RWPE2 (cell line): ENCODE results near the gene ALK.

Experiments
- ATAC-seq: fragments of 200-7000 bp; cut with Tn5 transposase; 3 replicates; pipeline ENCODE4 v1.9.1; 2021; ENCODE audit warnings: low read depth
- DNase-seq: peaks from one replicate; pipeline ENCODE4 v3.0.0-alpha.2; 2020; ENCODE audit warnings: low spot score
- H3K27ac ChIP-seq: fragments of 450-650 bp; 2 replicates; pipeline ENCODE4 v1.5.1; 2017; ENCODE audit warnings: mild to moderate bottlenecking; ENCODE audit not compliant: poor library complexity, severe bottlenecking
- H3K27me3 ChIP-seq: fragments of 250-450 bp; sonication (Bioruptor Pico); 2 replicates; pipeline ENCODE4 v1.5.1; 2021; ENCODE audit warnings: mild to moderate bottlenecking, moderate library complexity; ENCODE audit not compliant: insufficient read depth, poor library complexity, severe bottlenecking
- H3K36me3 ChIP-seq: fragments of 250-450 bp; sonication (Bioruptor Pico); 2 replicates; pipeline ENCODE4 v1.5.1; 2020; ENCODE audit warnings: low read depth, mild to moderate bottlenecking, moderate library complexity
- H3K4me1 ChIP-seq: fragments of 250-450 bp; sonication (Bioruptor Pico); 2 replicates; pipeline ENCODE4 v1.5.1; 2021; ENCODE audit warnings: mild to moderate bottlenecking, moderate library complexity; ENCODE audit not compliant: insufficient read depth, poor library complexity, severe bottlenecking
- H3K4me3 ChIP-seq: fragments of 250-450 bp; sonication (Bioruptor Pico); 2 replicates; pipeline ENCODE4 v1.5.1; 2021; ENCODE audit warnings: mild to moderate bottlenecking, moderate library complexity; ENCODE audit not compliant: severe bottlenecking
- H3K9me3 ChIP-seq: fragments of 250-450 bp; sonication (Bioruptor Pico); 2 replicates; pipeline ENCODE4 v1.5.1; 2021; ENCODE audit warnings: mild to moderate bottlenecking, moderate library complexity; ENCODE audit not compliant: severe bottlenecking
- TF ChIP-seq, protein P1 (sequence below): fragments of 450-650 bp; IDR thresholded peaks from one replicate; pipeline ENCODE4 v1.5.1; 2017; ENCODE audit warnings: mild to moderate bottlenecking, moderate library complexity; ENCODE audit not compliant: poor library complexity, severe bottlenecking

The ALK gene

GRCh38 chr2:29314816-29315571, 606.4 kb downstream of the ALK start:
- Histone ChIP-seq H3K4me3 (no peak overlapping the region), H3K27ac (no peak overlapping the region), H3K9me3 (no peaks in the 10 kb centered on the region), H3K36me3 (no peaks in the 10 kb centered on the region), H3K27me3 (no peaks in the 10 kb centered on the region), H3K4me1 (peaks cover 7% of the 10 kb centered on the region)
- ATAC-seq (peak; percentile 82), DNase-seq (no peak)
- TF ChIP-seq, protein P1, sequence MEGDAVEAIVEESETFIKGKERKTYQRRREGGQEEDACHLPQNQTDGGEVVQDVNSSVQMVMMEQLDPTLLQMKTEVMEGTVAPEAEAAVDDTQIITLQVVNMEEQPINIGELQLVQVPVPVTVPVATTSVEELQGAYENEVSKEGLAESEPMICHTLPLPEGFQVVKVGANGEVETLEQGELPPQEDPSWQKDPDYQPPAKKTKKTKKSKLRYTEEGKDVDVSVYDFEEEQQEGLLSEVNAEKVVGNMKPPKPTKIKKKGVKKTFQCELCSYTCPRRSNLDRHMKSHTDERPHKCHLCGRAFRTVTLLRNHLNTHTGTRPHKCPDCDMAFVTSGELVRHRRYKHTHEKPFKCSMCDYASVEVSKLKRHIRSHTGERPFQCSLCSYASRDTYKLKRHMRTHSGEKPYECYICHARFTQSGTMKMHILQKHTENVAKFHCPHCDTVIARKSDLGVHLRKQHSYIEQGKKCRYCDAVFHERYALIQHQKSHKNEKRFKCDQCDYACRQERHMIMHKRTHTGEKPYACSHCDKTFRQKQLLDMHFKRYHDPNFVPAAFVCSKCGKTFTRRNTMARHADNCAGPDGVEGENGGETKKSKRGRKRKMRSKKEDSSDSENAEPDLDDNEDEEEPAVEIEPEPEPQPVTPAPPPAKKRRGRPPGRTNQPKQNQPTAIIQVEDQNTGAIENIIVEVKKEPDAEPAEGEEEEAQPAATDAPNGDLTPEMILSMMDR, result no peak

DNA sequence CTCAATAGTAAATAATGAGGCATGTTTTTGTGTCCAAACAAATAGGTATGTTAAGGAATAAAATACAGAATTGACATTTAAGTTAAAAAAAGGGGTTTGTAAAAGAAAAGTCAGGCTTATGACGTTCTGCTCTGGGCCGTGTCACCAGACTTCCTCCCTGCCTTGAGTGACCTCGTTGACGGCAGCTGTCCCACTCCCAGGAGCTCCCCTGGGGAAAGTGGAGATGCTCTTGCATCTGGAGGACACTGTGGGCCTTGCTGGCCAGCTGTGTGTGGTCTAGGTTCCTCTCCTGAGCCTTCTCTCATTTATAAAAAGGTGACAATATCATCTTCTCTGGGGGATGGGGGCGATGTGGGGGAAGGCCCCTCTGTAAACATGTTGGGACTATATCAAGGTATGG, 609.9 kb downstream of the ALK start:
- H3K36me3 ChIP-seq, result no peaks in the 10 kb centered on the region
- H3K27me3 ChIP-seq, result no peaks in the 10 kb centered on the region
- peaks cover 7% of the 10 kb centered on the region for H3K4me1 ChIP-seq
- H3K9me3 ChIP-seq, result no peaks in the 10 kb centered on the region
- no peak for DNase-seq
- H3K4me3 ChIP-seq, result no peak overlapping the region
- ATAC-seq, result no peak
- H3K27ac ChIP-seq, result no peak overlapping the region
- TF ChIP-seq, protein P1, result no peak

DNA sequence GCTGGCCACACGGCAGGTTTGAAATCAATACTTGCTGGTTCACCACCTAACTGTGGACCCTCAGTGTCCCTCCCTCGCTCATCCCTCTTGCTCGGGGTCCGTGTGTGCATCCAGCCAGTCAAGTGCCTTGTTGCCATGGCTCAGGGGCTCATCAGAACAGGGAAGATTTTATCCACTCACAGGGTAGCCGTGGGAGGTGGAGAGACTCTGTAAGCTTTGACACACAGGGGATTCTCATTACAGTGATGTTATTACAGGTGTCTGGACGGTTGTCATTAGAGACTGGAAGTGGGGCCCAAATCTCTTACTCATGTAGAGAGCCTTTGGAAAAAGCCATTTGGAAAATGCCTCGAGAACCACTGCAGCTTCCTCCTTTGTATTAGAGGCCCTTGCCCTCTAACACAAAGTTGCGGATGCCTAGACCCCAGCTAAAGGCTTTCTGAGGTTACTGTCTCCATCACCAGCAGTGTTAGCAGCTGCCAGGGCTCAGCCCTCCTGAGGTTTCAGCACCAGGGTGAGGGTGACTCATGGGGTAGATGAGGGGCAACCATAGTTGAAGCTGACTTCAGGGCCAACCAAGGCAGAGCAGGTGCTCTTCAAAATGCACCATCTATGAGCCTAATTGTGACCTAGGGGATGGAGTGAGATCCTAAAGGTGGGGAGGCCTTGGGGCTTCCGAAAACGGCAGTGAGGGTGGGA, 610.6 kb downstream of the ALK start:
- H3K27me3 ChIP-seq, result no peaks in the 10 kb centered on the region
- no peaks in the 10 kb centered on the region for H3K9me3 ChIP-seq
- no peak overlapping the region for H3K4me3 ChIP-seq
- no peak overlapping the region for H3K27ac ChIP-seq
- DNase-seq, result no peak
- TF ChIP-seq, protein P1, result no peak
- no peak for ATAC-seq
- peaks cover 7% of the 10 kb centered on the region for H3K4me1 ChIP-seq
- H3K36me3 ChIP-seq, result no peaks in the 10 kb centered on the region

DNA sequence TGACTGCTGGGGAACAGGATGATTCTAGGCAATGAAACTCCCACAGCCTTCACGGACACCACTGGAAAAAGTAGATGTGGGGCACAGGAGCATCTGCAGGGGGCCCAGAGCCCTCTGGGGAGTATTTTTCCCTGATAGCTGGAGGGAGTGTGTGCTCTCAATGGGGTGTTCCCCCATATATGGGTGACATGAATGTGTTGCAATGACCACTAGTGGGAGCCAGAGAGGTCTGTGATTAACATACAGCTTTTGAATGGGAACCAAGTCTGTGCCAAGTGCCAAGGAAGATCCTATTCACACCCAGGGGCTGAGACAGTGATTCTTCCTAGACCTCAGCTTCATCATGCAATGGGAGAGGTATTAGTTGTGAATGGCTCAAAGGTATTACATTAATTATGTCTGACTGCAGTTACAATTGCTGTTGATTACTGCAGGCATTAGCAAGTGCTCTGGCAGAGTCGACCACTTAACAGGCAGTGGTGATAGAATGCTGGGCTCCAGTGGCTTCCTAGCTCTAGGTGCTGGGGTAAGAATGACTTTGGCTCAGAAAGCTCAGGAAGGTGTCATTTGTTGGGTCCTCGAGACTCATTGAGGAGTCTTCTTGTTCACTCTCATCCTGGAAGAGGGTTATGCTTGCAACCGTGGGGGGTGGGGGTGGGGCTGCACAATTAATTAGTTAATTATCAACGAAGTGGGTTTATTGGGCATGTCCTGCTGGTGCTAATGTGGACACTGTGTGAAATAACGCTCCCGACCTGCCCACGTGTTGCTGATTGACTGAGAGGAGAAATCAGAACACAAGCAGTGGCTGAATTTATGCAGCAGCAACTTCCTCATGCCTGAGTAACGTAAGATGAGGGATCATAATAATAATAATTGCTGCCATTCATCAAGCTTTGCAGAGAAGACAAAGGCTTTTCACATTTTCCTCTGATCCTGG, 612.0 kb downstream of the ALK start:
- no peaks in the 10 kb centered on the region for H3K9me3 ChIP-seq
- TF ChIP-seq, protein P1, result peak; percentile 82
- no peaks in the 10 kb centered on the region for H3K36me3 ChIP-seq
- no peak overlapping the region for H3K4me3 ChIP-seq
- no peaks in the 10 kb centered on the region for H3K27me3 ChIP-seq
- no peak for DNase-seq
- no peaks in the 10 kb centered on the region for H3K4me1 ChIP-seq
- H3K27ac ChIP-seq, result no peak overlapping the region
- ATAC-seq, result peak; percentile 81
